NCI-H2029 treated with DMSO at 0.1 percent for 48 hours (cell line): Measurements from ENCODE around the gene GABRP.
"Not testable (repeated sequence)": the region's sequence is repeated elsewhere in the genome, so short reads cannot be mapped to it uniquely, and the experiment has no call there.

Experiments used
- DNase-seq: peaks from one replicate; lab custom pipeline; 2025; lab: John Stamatoyannopoulos, UW

Gene GABRP

GRCh38 chr5:170783498-170784247, at the start of gene GABRP:
TSS of gene GABRP (plus strand) at chr5:170783725. CDS start at chr5:170788616, 4,891 bp downstream.
- no peak for DNase-seq

- no peak for DNase-seq
Observed at GRCh38 chr5:170736966-170737365, 46.6 kb upstream of the GABRP start.

GRCh38 chr5:170737591-170737990, 45.9 kb upstream of the GABRP start:
- DNase-seq: no peak

GRCh38 chr5:170738840-170739239, 44.7 kb upstream of the GABRP start:
- DNase-seq: no peak

GRCh38 chr5:170739446-170739845, 44.1 kb upstream of the GABRP start:
- no peak for DNase-seq

- no peak for DNase-seq
Observed at GRCh38 chr5:170740551-170741205, 42.8 kb upstream of the GABRP start.

- DNase-seq: no peak
Observed at GRCh38 chr5:170741801-170742200, 41.7 kb upstream of the GABRP start.

GRCh38 chr5:170743876-170744212, 39.7 kb upstream of the GABRP start:
- no peak for DNase-seq

- DNase-seq: no peak
Observed at GRCh38 chr5:170745481-170746071, 37.9 kb upstream of the GABRP start.

GRCh38 chr5:170746075-170746960, 37.2 kb upstream of the GABRP start:
- no peak for DNase-seq

GRCh38 chr5:170746961-170747340, 36.6 kb upstream of the GABRP start:
- DNase-seq: no peak

- DNase-seq: no peak
Observed at GRCh38 chr5:170747357-170747756, 36.2 kb upstream of the GABRP start.

GRCh38 chr5:170747851-170748250, 35.7 kb upstream of the GABRP start:
- no peak for DNase-seq

GRCh38 chr5:170748951-170749471, 34.5 kb upstream of the GABRP start:
- no peak for DNase-seq

- no peak for DNase-seq
Observed at GRCh38 chr5:170749911-170750431, 33.6 kb upstream of the GABRP start.

- DNase-seq: no peak
Observed at GRCh38 chr5:170750791-170751190, 32.7 kb upstream of the GABRP start.

- no peak for DNase-seq
Observed at GRCh38 chr5:170751631-170752030, 31.9 kb upstream of the GABRP start.

- DNase-seq: peak; percentile 28
Observed at GRCh38 chr5:170752257-170753215, 31.0 kb upstream of the GABRP start.

GRCh38 chr5:170753311-170753710, 30.2 kb upstream of the GABRP start:
- no peak for DNase-seq

- DNase-seq: not testable (repeated sequence)
Observed at GRCh38 chr5:170754508-170754907, 29.0 kb upstream of the GABRP start.
